SK-N-SH (cell line): ENCODE results near the gene UBIAD1.

Source experiments
- CTCF ChIP-seq: fragments of 200-600 bp; sonication (generic); IDR thresholded peaks from 2 replicates; pipeline ENCODE4 v1.6.1; 2017; ENCODE audit warnings: antibody characterized with exemption, mild to moderate bottlenecking, moderate library complexity
- EP300 ChIP-seq, 2 experiments: IDR thresholded peaks; 2 replicates each; pipeline versions ENCODE4 v1.4.0 to v1.6.1; 2012; ENCODE audit warnings: borderline replicate concordance in 1 of 2, low read depth in 1 of 2, low read length in 1 of 2
- GABPA ChIP-seq: IDR thresholded peaks from 2 replicates; pipeline ENCODE4 v1.4.0; 2012; ENCODE audit warnings: low read depth, mild to moderate bottlenecking
- POLR2AphosphoS5 ChIP-seq: IDR thresholded peaks from 2 replicates; pipeline ENCODE4 v1.6.1; 2012; ENCODE audit warnings: low read depth, low read length
- RCOR1 ChIP-seq: fragments of 150-350 bp; IDR thresholded peaks from 2 replicates; pipeline ENCODE4 v1.6.1; 2017; ENCODE audit warnings: antibody characterized with exemption, low read length
- RFX5 ChIP-seq: IDR thresholded peaks from 2 replicates; pipeline ENCODE4 v1.6.1; 2012; ENCODE audit warnings: mild to moderate bottlenecking, improper control_type of control experiment, low read length
- SMC3 ChIP-seq: IDR thresholded peaks from 2 replicates; pipeline ENCODE4 v1.6.1; 2012; ENCODE audit warnings: low read depth, low read length, improper control_type of control experiment
- USF2 ChIP-seq: fragments of 150-350 bp; IDR thresholded peaks from 2 replicates; pipeline ENCODE4 v1.6.1; 2017; ENCODE audit warnings: antibody characterized with exemption, low read length, low read depth, borderline replicate concordance
- YY1 ChIP-seq: IDR thresholded peaks from 2 replicates; pipeline ENCODE4 v1.4.0; 2012; ENCODE audit warnings: low read depth, mild to moderate bottlenecking
- TF ChIP-seq, protein P1 (sequence below): IDR thresholded peaks from 2 replicates; pipeline ENCODE4 v1.6.1; 2012; ENCODE audit warnings: mild to moderate bottlenecking, low read depth, low read length, moderate library complexity

- TF ChIP-seq CTCF (no peak), SMC3 (no peak), USF2 (no peak), EP300 (IDR thresholded peaks at IDR 0.05; ENCODE audit: borderline replicate concordance in 1 of 2, low read depth in 1 of 2, low read length in 1 of 2) (no peak), YY1 (no peak), POLR2AphosphoS5 (no peak), GABPA (no peak), RCOR1 (no peak), RFX5 (no peak)
- TF ChIP-seq, protein P1, sequence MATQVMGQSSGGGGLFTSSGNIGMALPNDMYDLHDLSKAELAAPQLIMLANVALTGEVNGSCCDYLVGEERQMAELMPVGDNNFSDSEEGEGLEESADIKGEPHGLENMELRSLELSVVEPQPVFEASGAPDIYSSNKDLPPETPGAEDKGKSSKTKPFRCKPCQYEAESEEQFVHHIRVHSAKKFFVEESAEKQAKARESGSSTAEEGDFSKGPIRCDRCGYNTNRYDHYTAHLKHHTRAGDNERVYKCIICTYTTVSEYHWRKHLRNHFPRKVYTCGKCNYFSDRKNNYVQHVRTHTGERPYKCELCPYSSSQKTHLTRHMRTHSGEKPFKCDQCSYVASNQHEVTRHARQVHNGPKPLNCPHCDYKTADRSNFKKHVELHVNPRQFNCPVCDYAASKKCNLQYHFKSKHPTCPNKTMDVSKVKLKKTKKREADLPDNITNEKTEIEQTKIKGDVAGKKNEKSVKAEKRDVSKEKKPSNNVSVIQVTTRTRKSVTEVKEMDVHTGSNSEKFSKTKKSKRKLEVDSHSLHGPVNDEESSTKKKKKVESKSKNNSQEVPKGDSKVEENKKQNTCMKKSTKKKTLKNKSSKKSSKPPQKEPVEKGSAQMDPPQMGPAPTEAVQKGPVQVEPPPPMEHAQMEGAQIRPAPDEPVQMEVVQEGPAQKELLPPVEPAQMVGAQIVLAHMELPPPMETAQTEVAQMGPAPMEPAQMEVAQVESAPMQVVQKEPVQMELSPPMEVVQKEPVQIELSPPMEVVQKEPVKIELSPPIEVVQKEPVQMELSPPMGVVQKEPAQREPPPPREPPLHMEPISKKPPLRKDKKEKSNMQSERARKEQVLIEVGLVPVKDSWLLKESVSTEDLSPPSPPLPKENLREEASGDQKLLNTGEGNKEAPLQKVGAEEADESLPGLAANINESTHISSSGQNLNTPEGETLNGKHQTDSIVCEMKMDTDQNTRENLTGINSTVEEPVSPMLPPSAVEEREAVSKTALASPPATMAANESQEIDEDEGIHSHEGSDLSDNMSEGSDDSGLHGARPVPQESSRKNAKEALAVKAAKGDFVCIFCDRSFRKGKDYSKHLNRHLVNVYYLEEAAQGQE = no peak
These were observed 25.6 kb downstream of the UBIAD1 start for GRCh38 chr1:11298390-11299224.
